ENCODE measurements around the gene GHRHR.

Gene GHRHR

DNA sequence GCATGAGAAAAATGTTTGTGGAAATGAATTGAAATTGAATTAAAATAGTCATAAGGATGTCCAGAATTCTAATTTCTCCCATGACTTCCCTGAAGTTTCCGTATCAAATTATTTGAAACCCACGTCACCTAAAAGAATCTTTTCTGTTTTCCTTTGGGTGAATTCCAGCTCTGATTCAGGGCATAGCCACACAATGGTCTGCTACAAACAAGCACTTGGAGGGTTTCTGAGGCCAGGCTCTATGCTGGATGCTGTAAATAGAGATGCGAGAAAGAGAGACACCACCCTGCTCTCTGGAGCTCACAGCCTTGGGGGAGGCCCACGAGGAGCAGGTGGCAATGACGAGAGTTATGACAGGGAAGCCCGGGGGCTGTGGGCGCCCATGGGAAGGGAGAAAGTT is 33.6 kb downstream of the GHRHR start:
- TF ChIP-seq, protein P1, sequence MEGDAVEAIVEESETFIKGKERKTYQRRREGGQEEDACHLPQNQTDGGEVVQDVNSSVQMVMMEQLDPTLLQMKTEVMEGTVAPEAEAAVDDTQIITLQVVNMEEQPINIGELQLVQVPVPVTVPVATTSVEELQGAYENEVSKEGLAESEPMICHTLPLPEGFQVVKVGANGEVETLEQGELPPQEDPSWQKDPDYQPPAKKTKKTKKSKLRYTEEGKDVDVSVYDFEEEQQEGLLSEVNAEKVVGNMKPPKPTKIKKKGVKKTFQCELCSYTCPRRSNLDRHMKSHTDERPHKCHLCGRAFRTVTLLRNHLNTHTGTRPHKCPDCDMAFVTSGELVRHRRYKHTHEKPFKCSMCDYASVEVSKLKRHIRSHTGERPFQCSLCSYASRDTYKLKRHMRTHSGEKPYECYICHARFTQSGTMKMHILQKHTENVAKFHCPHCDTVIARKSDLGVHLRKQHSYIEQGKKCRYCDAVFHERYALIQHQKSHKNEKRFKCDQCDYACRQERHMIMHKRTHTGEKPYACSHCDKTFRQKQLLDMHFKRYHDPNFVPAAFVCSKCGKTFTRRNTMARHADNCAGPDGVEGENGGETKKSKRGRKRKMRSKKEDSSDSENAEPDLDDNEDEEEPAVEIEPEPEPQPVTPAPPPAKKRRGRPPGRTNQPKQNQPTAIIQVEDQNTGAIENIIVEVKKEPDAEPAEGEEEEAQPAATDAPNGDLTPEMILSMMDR (IDR thresholded peaks at IDR 0.05; ENCODE audit: extremely low read depth, missing control alignments), result no peak
- DNase-seq (ENCODE audit: low spot score), result no peak

DNA sequence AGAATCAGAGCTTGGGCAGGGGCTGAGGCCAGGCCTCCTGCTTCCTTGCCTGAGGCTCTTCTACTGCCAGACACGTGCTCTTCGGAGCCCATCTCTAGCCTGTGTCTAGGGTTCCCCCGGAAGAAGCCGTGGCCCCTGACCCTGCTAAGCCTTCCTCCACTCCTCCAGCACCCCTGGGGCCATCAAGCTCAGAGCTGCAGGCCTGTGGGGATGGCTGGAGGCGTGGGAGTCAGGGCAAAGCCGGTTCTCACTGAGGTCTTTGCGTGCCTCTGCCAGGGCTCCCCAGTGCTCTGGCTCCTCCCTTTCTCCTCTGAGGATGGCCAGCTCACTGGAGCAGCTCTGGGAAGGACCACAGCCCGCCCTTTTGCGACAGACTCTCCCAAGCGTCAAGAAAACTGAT is 34.4 kb downstream of the GHRHR start:
- no peak for DNase-seq (ENCODE audit: low spot score)
- TF ChIP-seq, protein P1 (IDR thresholded peaks at IDR 0.05; ENCODE audit: extremely low read depth, missing control alignments), result no peak

DNA sequence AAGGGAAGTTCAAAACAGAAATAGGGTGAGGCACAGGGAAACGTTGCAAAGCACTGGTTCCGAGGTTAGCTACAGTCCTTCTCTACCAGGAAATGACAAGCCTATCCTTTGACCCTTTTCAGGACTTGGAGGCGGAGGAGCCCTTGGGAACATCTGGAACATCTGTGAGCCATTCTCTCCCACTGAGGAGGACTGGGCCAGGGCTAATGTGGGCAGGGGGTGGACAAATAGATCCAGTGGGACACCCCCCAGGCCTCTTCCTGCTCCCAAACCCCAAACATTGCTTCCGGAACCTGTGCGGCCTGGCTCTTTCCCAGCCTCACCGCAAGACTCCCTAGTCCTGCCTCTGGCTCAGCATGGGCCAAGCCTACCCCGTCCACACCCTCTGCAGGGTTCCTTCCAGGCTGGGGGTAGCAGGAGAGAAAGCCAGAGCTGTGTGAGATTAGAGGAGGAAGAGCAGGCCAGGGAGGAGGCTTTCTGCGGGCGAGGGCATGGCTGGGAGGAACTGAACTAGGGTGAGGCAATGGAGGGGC is 36.5 kb downstream of the GHRHR start:
- no peak for DNase-seq (ENCODE audit: low spot score)

DNA sequence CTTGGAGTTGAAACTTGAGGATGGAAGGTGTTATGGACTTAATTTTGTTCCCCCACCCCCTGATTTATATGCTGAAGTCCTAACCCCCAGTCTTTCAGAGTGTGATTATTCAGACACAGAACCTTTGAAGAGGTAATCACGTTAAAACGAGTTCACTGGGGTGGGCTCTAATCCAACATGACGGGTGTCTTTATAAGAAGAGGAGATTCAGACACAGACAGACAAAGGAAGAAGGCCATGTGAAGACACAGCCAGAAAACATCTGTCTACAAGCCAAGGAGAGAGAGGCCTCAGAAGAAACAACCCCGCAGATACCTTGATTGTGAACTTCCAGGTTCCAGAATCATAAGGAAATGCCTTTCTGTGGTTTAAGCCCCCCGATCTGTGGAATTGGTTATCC is 37.0 kb downstream of the GHRHR start:
- DNase-seq (ENCODE audit: low spot score), result no peak
- TF ChIP-seq, protein P1 (IDR thresholded peaks at IDR 0.05; ENCODE audit: extremely low read depth, missing control alignments), result no peak

More for the DNA sequence above, 36.5 kb downstream of the GHRHR start:
- TF ChIP-seq, protein P1 (IDR thresholded peaks at IDR 0.05; ENCODE audit: extremely low read depth, missing control alignments), result no peak

DNA sequence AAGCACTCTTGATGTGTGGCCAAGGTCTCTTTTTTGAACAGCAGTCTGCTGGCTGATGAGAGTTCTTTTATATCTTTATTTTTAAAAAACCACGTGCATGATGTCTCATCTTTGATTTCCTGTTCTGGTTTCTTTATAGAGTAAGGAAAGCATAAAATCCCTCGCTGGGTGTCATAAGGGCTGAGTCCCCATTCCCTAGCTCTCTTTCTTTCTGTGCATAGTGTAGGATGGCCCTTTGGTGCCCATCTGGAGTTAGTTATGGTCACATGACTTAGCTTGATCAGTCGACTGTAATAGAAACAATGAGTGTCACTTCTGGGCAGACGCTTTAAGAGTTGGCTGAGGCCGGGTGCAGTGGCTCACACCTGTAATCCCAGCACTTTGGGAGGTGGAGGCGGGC is 38.5 kb downstream of the GHRHR start:
- no peak for DNase-seq (ENCODE audit: low spot score)
- TF ChIP-seq, protein P1 (IDR thresholded peaks at IDR 0.05; ENCODE audit: extremely low read depth, missing control alignments), result no peak

DNA sequence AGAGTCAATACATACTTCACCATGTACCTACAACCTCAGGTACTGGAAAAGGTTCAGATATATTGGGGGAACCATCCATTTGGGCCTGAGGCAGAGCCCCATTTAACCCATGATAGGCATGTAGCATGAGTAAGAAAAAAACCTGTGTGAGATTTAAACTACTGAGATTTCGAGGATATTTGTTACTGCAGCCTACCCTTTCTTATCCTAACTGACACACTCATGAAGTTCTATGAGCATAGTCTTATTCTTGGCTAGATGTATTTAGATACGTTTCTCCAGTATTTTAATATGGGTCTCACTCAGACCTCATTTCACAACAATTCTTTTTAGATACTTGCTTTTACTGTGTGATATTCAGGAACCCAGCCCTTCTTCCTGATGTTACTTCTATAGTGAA is 39.3 kb downstream of the GHRHR start:
- no peak for DNase-seq (ENCODE audit: low spot score)
- TF ChIP-seq, protein P1 (IDR thresholded peaks at IDR 0.05; ENCODE audit: extremely low read depth, missing control alignments), result no peak

DNA sequence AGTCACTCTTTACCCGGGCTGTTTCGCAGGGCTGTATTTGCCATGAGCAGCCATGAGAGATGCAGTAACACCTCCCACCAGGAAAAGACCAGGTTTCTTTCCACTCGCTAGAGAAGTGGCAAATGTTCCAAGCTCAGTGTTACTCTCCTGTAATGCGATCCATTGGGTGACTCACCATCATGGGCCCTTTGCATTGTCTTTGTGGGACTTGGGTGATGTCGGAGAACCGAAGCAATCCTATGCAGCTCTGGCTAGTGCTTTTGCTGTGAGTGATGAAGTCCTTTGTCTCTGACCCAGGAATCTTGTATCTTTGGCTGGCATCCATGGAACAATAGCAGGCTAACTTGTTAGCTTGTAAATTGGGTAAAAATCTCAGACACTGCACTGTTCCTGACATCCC is 40.0 kb downstream of the GHRHR start:
- DNase-seq (ENCODE audit: low spot score), result no peak
- TF ChIP-seq, protein P1 (IDR thresholded peaks at IDR 0.05; ENCODE audit: extremely low read depth, missing control alignments), result no peak
